ENCODE data around the gene GLIS1.

DNA sequence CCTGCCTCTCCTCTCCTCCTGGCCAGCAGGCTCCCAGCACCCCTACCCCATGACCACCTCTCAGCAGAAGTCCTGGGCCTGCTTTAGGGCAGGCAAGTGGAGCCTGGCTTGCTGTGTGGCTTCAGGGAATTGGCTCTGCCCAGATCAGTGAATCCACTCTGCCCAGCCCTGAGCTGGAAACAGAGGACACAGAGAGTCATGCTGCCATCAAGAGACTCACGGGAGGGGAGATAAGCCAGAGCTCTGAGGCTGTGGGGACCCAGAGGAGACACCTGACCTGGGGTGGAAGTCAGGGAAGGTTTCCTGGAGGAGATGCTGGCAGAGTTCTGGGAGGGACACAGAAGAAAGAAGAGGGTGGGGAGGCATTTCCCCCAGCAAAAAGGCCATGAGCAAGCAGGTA is 54.2 kb downstream of the GLIS1 start:
- no peak for TF ChIP-seq HDGF (IDR thresholded peaks at IDR 0.05; ENCODE audit: borderline replicate concordance)
- TF ChIP-seq FOXM1 (IDR thresholded peaks at IDR 0.05; ENCODE audit: borderline replicate concordance) = no peak
- no peak for TF ChIP-seq CTBP1 (IDR thresholded peaks at IDR 0.05; ENCODE audit: borderline replicate concordance)
- no peak for TF ChIP-seq BHLHE40 (IDR thresholded peaks at IDR 0.05; ENCODE audit: borderline replicate concordance)
